Neutrophil (primary cell): ENCODE data around the gene NXPE1.

Experiments
- H3K27ac ChIP-seq: fragments of 200-600 bp; sonication (generic); 2 replicates; pipeline ENCODE4 v1.5.1; 2016; ENCODE audit warnings: mild to moderate bottlenecking, moderate library complexity
- H3K27me3 ChIP-seq: fragments of 200-600 bp; sonication (generic); 2 replicates; pipeline ENCODE4 v1.6.0; 2016; ENCODE audit warnings: mild to moderate bottlenecking
- H3K36me3 ChIP-seq: fragments of 200-600 bp; sonication (generic); 2 replicates; pipeline ENCODE4 v1.5.1; 2017
- H3K4me1 ChIP-seq, 2 experiments: fragments of 200-600 bp in 1 of 2; sonication (generic) in 1 of 2; 1 replicate in 1 of 2; 2 replicates in 1 of 2; pipeline versions ENCODE4 v1.5.1 to v1.6.1; 2013 to 2016; ENCODE audit warnings: low read depth in 1 of 2, low read length in 1 of 2, mild to moderate bottlenecking in 1 of 2, moderate library complexity in 1 of 2; ENCODE audit not compliant: control insufficient read depth in 1 of 2, insufficient read depth in 1 of 2
- H3K4me3 ChIP-seq, 2 experiments: fragments of 200-600 bp in 1 of 2; sonication (generic) in 1 of 2; 1 replicate in 1 of 2; 2 replicates in 1 of 2; pipeline ENCODE4 v1.5.1; 2013 to 2016; ENCODE audit warnings: low read depth in 1 of 2, low read length in 1 of 2, mild to moderate bottlenecking in 1 of 2, moderate library complexity in 1 of 2
- H3K9me3 ChIP-seq: fragments of 200-600 bp; sonication (generic); 2 replicates; pipeline ENCODE4 v1.5.1; 2016
- TF ChIP-seq, protein P1 (sequence below): fragments of 200-600 bp; sonication (generic); IDR thresholded peaks from 2 replicates; pipeline ENCODE4 v1.5.1; 2016; ENCODE audit warnings: antibody characterized with exemption

Gene NXPE1

DNA sequence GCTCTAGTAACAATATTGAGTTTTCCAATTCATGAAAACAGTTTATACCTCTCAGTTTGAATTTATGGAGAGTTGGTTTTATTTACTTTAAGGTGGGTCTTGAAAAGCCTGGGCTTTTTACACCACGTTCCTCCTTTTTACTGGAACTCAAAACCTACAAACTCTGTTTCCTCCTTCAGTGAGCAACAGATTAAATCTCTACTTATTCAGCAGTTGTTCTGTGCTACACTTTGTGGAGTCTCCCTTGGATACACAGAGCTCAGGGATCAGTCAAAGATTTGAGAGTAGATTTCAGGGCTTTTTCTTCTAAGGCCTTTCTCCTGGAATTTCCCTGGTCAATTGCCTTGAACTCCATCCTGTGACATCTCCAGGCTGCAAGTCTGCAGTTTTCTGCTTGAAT is 3.5 kb downstream of the NXPE1 start:
- no peaks in the 10 kb centered on the region for H3K36me3 ChIP-seq
- no peaks in the 10 kb centered on the region for H3K9me3 ChIP-seq
- H3K4me3 ChIP-seq, result no peak overlapping the region
- H3K4me1 ChIP-seq, result no peaks in the 10 kb centered on the region
- TF ChIP-seq, protein P1, sequence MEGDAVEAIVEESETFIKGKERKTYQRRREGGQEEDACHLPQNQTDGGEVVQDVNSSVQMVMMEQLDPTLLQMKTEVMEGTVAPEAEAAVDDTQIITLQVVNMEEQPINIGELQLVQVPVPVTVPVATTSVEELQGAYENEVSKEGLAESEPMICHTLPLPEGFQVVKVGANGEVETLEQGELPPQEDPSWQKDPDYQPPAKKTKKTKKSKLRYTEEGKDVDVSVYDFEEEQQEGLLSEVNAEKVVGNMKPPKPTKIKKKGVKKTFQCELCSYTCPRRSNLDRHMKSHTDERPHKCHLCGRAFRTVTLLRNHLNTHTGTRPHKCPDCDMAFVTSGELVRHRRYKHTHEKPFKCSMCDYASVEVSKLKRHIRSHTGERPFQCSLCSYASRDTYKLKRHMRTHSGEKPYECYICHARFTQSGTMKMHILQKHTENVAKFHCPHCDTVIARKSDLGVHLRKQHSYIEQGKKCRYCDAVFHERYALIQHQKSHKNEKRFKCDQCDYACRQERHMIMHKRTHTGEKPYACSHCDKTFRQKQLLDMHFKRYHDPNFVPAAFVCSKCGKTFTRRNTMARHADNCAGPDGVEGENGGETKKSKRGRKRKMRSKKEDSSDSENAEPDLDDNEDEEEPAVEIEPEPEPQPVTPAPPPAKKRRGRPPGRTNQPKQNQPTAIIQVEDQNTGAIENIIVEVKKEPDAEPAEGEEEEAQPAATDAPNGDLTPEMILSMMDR, result no peak
- no peak overlapping the region for H3K27ac ChIP-seq
- no peaks in the 10 kb centered on the region for H3K27me3 ChIP-seq

- Histone ChIP-seq H3K4me3 (no peak overlapping the region), H3K4me1 (no peaks in the 10 kb centered on the region), H3K36me3 (no peaks in the 10 kb centered on the region), H3K27me3 (no peaks in the 10 kb centered on the region), H3K9me3 (no peaks in the 10 kb centered on the region), H3K27ac (no peak overlapping the region)
- TF ChIP-seq, protein P1, result no peak
These were observed 6.0 kb downstream of the NXPE1 start for GRCh38 chr11:114553642-114554041.

- TF ChIP-seq, protein P1, result no peak
- Histone ChIP-seq H3K27ac (no peak overlapping the region), H3K4me3 (no peak overlapping the region), H3K9me3 (no peaks in the 10 kb centered on the region), H3K36me3 (no peaks in the 10 kb centered on the region), H3K4me1 (no peaks in the 10 kb centered on the region), H3K27me3 (no peaks in the 10 kb centered on the region)
These were observed 8.6 kb downstream of the NXPE1 start for GRCh38 chr11:114551060-114551459.

DNA sequence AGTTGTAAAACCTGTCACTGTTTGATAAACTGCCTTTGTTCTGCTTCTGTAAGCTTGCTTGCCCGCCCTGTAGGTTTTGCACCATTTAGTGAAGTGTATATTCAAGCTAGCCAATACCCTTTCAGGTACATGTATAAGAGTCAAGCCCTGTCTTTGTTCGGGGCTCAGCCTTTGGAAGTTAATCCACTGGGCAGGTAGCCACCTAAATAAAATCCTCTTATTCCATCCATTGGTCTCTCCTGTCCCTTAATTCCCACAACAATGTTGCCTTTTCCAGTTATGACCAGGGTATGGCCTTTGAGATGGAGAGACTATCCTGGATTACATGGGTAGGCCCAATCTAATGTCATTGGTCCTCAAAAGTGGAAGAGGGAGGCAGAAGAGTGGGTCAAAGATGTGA is 34.0 kb downstream of the NXPE1 start:
- Histone ChIP-seq H3K36me3 (no peaks in the 10 kb centered on the region), H3K4me1 (no peaks in the 10 kb centered on the region), H3K27me3 (no peaks in the 10 kb centered on the region), H3K4me3 (no peak overlapping the region), H3K9me3 (no peaks in the 10 kb centered on the region), H3K27ac (no peak overlapping the region)
- TF ChIP-seq, protein P1, result no peak

GRCh38 chr11:114524122-114524521 is 35.6 kb downstream of the NXPE1 start:
- no peaks in the 10 kb centered on the region for H3K4me1 ChIP-seq
- H3K9me3 ChIP-seq, result no peaks in the 10 kb centered on the region
- H3K4me3 ChIP-seq, result no peak overlapping the region
- TF ChIP-seq, protein P1, result no peak
- H3K27ac ChIP-seq, result no peak overlapping the region
- H3K36me3 ChIP-seq, result no peaks in the 10 kb centered on the region
- no peaks in the 10 kb centered on the region for H3K27me3 ChIP-seq

GRCh38 chr11:114522818-114523217 is 36.9 kb downstream of the NXPE1 start:
- Histone ChIP-seq H3K4me1 (no peaks in the 10 kb centered on the region), H3K4me3 (no peak overlapping the region), H3K27ac (no peak overlapping the region), H3K9me3 (no peaks in the 10 kb centered on the region), H3K27me3 (no peaks in the 10 kb centered on the region), H3K36me3 (no peaks in the 10 kb centered on the region)
- TF ChIP-seq, protein P1, result no peak
